HL-60/S4 treated with retinoic acid at 250 ng/mL for 4 days and 3 days (cell line): ENCODE results near the gene SERPING1.

Experiments
- in situ Hi-C: fragments of 300-500 bp; cut with MboI; formaldehyde crosslinking; loops from 2 replicates; pipeline ENCODE4 v1.7.0; 2022; ENCODE audit warnings: low sequenced_read_pairs

Gene SERPING1

DNA sequence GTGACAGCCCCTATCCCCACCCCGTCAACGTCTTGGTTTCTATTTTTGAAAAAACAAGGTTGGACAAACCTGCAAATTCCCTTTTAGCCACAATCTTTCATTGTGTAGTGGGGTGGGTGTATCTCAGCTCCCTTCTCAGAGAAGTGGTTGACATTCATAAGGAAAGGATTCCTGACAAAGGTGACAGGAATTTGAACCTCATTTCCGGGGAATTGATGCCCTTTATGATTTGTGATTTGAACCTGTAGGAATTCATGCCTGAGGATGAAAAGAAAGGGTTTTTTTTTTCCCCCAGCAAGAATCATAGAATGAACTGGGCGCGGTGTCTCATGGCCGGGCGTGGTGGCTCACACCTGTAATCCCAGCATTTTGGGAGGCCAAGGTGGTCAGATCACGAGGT lies 37.8 kb downstream of the SERPING1 start:
- in situ Hi-C loops: no loop called here

DNA sequence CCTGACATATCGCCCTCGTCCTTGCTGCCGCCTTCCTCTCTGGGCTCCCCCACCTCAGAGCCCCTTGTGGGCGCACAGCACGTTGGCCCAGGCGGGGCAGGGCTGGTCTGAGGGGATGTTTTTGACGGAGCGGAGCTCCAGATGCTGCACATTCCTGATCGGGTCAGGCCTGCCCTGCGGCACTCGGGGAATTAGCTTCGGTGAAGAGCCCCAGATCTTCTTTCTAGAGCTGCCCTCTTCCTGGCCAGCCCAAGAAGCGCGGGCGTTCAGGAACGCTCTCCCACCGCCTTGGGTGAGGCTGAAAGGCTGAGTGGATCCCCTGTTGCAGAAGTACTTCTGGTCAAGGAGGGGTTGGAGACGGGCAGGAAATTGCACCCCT lies 40.1 kb downstream of the SERPING1 start:
- in situ Hi-C loops: no loop called here

DNA sequence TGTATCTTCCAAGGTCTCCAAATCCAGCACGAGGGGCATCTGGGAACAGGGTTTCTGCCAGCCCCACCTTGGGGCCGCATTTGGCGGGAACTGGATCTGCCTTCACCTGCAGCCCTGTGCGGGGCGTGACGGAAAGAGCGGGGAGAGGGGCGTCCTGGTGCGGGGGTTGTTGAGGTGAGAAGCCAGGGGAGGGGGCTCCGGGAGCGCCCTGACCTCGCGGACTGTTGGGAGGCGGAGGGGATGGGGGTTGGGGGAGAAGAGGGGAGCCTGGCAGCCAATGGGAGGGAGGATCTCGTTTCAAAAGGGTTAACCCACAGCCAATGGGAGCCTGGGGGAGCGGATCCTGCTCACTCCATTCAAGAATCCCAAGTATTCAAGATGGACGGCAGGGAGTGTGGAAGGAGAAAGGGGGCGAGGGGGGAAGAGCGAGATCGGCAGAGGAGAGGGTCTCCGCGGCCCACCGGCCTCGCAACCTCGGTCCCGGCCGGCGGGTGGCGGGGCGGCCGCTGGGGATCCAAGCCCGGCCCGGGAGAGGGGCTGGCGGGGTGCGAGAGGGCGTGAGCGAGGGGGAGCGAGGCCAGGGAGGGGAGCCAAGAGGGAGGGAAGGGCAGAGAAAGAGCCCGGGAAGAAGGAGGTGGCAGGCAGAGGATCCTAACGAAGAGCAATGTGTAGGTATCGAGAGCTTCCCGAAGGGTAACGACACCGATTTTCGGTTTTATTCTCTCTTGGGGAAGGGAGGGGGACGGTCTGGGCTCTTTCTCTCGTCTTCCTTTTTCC lies 40.7 kb downstream of the SERPING1 start:
- in situ Hi-C loops: no loop called here

DNA sequence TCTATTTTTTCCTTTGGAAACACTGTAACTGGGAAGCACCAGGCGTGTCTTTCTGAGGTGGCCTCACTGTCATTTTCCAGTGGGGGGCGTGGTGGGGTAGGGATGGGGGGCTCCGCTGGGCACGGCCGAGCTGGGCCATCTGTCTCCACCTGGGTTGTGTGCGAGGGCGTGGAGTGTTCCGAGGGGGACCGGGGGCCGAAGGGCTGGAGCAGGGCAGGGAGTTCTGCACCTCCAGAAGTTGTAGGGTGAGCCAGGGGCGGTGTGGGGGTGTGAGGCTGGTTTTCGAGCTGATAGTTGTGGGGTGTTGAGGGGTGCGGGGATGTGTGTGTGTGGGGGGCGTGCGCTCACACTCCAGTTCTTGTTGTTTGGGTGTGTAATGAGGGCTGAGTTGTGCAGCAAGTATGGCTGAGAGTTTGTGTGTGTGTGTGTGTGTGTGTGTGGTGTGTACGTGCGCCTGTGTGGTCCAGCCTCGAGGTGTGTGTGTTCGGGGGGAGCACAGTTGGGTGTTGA lies 41.4 kb downstream of the SERPING1 start:
- in situ Hi-C loops: no loop called here

DNA sequence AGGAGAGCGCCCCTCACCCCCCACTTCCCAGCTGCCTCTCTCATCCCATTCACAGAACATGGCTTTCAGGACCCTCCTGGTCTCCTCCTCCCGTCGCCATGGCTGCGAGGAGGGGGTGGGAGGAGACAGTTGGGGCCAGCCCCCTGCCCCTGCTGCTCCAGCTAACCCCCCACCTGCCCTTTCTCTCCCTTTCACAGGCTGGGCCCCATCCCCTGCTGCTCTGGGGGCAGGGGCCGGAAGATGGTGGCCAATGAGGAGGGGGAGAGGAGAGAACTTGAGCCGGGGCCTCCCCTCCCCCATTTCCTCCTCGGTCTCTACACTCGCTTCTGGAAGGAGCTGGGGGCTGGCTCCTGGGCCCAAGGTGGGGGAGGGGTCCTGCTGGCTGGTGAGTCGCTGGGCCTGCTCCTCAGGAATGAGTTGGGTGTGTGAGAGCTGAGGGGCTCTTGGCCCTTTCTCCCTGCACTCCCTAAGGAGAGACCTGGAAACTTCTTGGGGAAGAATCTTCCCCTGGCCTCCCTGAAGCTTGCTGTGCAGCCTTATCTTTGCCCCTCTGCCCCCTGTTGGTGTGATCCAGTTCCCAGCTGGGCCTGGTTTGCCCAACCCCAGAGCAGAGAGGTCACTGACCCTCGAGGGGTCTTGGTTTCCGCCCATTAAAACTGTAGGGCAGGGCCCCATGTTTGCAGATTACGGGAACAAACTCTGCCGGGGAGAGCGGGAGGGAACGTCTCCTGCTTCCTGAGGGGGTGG lies 42.0 kb downstream of the SERPING1 start:
- in situ Hi-C loops: loop anchor here (5.0 to 10.0 kb wide), 2 partner anchors 72 to 295 kb away; partner anchors contain the start of gene UBE2L6

DNA sequence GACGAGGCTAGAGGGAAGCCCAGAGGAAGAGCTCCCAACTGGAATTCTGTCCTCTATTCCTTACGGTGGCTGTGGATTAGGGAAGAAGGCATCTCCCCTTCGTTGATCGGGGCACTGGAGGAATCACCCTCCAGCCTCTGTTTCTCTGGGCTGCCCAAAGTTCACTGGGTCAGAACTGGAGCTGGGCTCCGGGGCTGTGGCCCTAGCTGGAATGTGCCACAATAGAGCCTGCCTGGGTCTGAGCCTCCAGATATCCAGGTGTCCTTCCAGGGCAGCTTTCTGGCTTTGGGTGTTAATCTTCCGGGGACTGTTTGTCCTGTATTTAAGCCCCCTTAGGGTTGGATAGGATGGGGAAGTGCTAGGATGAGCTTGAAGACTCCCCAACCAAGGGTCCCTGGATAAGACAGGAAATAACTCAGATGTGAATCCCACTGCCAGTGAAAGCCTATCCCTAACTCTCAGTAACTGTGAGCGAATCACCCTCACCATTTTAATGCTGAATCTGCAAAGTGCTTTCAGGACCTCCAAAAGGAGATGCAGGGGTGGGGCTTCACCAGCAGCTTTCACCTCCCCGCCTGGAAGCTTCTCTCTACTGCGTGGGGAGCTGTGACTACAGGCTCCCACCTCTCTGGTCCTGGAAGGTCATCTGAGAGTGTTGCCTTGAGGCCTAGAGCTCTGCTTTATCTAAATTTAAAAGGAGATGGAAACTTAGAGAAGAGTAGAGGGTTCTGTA lies 42.7 kb downstream of the SERPING1 start:
- in situ Hi-C loops: loop anchor here (5.0 to 10.0 kb wide), 2 partner anchors 73 to 295 kb away; partner anchors contain the start of gene UBE2L6

DNA sequence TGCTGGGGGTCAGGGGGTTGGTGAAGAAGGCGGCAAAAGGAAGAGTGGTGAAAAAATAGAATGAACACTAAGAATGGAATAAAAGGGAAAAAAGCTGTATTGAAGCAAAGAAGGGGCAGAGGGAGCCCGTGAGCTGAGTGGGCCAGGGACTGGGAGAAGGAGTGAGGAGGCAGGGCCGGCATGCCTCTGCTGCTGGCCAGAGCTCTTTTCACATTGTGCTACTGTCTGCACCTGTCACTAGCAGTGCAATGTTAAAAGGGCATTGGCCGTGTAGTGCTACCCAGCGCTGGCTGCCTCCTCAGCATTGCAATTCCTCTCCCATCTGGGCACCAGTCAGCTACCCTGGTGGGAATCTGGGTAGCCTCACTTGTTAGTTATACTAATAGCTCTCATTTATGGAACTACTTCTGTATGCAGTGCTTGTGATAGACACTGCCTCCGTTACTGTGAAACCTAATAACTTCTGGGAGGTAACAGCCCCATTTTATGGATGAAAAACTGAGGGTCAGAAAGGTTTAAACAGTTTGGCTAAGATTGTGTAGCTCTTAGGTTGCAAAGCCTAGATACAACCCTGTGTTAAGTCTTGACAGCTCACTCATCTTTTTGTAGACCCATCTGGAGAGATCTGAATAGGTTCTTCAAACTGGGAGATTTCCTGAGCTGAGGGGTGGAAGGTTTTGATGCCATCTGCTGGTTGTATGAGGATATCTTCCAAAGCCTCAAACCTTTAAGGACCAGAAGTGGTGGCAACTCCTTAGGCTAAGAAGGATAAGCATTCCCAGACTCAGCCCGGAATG lies 43.7 kb downstream of the SERPING1 start:
- in situ Hi-C loops: loop anchor here (5.0 to 10.0 kb wide), 2 partner anchors 74 to 296 kb away; partner anchors contain the start of gene UBE2L6

DNA sequence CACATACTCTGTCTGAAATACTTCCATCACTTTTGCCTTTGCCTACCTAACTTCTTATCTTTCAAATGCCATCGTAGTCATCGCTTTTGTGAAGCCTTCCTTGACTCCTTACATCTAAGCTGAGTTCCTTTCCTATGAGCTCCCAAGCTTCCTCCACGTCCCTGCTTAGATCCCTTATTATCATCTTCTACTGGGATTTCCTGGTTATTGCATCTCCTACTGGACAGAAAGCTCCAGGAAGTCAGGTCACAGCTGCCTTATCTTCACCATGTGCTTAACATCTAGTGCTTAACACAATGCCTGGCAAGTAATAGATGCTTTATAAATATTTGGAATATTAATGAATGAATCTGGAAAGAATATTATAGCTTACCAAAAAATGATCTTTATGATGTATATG lies 46.3 kb downstream of the SERPING1 start:
- in situ Hi-C loops: loop anchor here (5.0 to 10.0 kb wide), 2 partner anchors 77 to 299 kb away; partner anchors contain the start of gene UBE2L6

DNA sequence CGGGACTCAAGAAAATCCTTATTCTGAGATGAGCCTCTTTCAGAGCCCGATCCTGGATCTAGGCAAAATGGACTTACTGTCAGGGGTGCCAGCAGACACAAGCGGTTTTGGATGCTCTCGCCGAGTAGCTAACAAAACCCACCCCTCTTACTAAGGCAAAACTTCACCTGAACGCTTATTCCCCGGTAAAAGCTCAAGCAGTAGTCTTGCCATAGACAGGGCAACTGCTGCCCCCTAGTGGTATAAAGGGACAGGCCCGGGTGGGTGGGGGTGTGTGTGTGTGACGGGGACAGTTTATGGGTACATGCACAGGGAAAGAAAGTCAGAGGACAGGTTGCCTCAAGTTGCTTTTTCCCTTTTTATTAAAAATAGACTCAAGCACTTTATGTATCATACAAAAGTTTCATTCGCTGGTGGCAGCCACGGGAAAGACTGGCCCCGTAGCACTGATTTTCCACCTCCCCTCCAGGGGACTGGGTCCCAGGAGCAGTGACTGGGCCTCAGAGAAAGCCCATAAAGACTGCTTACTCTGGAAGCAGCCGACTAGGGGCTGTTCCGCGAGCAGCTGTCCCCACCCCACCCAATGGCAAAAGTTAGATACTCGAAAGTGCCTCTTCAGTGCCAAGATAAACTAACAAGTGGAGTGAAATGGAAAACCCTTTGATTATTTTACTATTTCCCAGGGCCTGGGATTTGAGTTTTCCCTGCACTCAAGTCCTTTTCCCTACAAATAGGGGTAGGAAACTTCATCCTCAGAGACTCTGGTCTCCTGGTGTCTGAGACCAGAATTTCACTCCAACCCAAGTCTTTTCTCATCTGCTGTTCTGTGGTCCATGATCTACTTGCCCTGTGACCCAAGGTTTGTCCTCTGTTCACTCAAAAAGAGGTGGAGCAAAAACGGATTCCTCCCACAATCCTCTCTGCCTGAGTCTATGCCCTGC lies 47.5 kb downstream of the SERPING1 start:
- in situ Hi-C loops: loop anchor here (5.0 to 10.0 kb wide), 2 partner anchors 78 to 300 kb away; partner anchors contain the start of gene UBE2L6

DNA sequence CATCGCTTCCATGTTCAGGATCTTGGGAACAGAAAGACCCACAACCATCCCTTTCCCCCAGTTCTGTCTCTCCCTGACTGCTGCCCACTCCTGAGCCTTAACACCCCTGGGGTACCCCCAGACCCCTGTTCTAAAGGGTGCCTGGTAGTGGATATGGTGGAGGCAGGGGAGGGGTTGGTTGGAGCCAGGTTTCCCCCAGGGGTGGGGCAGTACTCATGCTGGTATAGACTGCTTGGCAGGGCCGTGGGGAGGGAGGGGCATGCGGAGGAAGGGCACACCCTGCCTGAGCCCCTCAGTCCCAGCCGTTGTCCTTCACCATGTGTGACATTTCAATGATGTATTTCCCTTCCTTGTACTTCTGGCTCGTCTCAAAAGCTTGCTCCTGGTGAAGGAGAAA lies 48.2 kb downstream of the SERPING1 start:
- in situ Hi-C loops: loop anchor here (10.0 kb wide), 1 partner anchor 301 kb away; no protein-coding TSS in a partner anchor

DNA sequence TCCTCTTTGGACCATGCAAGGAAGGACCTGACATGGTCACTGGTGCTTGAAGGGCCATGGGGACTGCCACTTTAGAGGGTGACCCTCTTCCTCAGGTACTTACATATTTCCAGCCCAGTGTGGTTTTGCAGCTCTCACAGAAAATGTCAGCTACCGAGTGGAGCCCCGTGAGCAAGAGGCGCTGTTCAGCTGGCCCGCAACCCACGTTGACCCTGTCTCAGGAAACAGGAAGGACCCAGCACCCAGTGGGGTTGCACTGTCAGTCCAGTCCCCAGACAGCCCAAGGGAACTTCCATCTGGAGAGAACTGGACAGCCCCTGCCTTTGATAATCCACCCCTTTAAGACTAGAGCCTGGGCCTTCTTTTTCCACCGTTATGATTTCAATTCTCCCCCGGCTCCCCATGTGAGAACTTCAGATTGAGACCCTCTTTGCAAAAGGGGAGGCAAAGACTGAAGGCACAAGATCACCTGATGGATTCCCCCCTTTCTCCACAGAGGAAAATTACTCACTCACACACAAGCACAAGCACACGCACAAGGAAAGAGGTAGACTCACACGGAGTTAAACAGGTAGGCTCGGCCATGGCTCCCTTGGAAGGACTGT lies 48.8 kb downstream of the SERPING1 start:
- in situ Hi-C loops: loop anchor here (10.0 kb wide), 1 partner anchor 301 kb away; no protein-coding TSS in a partner anchor

DNA sequence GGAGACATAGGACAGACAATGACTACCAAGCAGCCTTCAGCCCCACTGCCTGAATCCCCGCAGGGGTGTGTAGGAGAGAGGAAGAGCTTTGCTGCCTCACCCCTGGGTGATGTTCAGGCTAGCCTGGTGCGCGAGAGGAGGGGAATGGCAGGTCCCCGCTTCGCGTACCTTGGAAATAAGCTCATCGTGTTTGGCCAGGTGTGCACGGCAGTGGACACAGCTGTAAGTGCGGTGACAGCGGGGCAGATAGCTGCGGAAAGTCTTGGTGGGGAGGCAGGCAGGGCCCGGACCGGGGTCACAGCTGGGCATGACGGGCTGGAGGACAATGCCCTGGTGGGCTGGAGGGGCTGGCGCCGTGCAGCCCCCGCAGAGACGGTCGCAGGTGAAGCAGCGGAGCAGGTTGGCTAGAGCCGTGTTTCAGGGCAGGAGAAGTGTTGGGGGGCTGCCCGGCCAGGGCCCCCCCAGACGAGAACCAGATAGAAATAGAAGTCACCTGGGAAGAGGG lies 49.4 kb downstream of the SERPING1 start:
- in situ Hi-C loops: loop anchor here (10.0 kb wide), 1 partner anchor 302 kb away; no protein-coding TSS in a partner anchor

DNA sequence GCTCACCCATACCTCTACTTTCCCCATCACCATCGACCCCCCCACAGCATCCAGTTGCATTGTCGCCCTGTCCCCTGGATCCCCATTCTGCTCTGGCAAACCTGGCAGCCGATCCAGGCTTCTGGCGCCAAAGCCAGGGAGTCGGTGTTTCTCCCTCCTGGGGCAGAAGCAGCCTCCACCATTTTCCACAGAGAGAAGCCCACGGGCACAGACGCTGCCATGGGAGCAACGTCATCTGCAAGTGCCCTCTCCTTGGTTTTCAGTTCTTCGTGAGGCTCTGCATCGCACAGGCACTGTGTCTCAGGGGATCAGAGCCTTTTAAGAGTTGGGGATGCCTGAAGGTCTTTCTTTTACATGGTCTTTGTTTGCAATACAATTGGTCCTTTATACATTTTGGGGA lies 49.9 kb downstream of the SERPING1 start:
- in situ Hi-C loops: loop anchor here (10.0 kb wide), 1 partner anchor 303 kb away; no protein-coding TSS in a partner anchor

DNA sequence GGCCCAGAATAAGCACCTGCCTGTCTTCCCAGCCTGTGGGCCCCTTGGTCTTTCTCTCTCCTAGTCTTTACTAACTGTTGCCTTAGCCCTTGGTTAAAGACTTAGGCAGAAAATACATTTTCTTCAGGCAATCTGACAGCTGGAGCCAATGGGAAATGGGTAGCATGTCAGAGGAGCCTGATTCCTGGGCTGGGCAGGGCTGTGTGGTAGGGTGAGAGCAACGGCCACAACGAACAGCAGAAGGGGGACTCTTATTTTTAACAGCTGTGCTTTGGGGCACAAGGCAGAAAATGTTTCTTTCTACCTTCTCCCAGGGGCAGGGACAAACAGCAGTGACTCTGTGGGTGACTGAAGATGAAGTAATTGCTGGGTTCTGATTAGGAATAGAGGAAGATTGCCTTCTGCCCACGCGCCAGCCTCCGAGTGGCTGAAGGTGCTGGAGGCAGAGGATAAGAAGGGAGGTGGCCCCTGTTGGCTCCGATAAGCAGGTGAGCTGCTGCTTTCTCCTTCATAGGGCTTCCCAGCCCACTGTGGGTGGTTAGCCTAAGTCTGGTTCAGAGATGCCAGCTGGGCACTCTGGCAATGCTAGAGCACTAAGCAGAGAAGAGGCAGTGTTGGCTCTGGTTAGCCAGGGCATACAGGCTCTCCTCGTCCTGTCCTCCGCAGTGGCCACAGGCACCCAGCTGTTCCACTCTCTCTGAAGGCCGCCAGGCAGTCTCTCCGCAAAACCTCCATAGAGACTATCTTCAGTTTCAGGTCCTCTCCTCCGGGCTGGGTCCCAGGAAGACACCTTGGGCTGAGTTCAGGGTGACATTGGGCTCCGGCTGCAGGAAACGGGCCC lies 50.7 kb downstream of the SERPING1 start:
- in situ Hi-C loops: loop anchor here (10.0 kb wide), 1 partner anchor 303 kb away; no protein-coding TSS in a partner anchor

DNA sequence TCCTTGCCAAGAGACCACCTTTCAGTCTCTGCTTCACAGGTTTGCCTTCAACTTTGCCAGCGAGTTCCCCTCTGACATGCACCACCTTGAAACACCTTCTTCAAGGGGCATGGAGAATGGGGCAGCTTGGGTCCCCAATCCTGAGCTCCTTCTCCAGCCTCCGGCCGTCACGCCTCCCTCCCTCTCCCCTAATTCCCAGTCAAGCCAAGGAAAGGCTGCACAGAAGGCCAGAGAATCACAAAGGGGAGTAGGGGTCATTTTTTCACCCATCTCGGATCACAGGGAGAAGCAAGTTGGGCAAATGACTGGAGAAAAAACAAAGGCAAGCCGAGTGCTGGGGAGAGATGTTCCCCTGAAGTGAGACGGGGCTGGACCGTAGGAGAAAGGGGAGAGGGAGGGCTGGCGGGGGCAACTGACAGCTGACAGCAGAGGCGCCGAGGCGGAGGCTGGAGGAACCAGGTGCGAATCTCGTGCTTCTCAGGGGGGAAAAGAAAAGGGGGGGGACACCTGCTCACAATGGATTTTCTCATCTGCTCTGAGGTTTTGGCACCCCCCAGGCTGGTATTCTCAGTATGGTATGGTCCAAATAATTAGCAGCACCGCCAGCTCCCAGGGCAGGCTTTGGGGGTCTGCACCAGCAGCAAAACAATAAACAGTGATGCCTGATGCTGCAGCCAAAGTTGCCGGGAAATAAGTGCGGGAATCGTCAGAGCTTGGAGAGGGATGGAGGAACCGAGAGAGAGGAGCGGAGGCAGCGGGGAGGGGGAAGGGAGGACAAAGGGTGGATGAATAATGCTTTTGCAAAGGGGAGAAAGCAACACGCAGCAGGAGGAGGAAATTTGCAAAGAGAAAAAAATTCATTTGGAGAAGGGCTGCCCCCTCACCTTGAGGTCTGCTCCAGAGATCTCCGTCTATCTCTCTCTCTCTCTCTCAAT lies 51.6 kb downstream of the SERPING1 start:
- in situ Hi-C loops: loop anchor here (10.0 kb wide), 1 partner anchor 304 kb away; no protein-coding TSS in a partner anchor
